T-helper 9 cell (primary cell): Measurements from ENCODE around the gene NFATC2IP.
"Not testable (repeated sequence)": the region's sequence is repeated elsewhere in the genome, so short reads cannot be mapped to it uniquely, and the experiment has no call there.

Experiments used
- DNase-seq: peaks from one replicate; pipeline ENCODE4 v3.0.0-alpha.2; 2020

Gene NFATC2IP

DNA sequence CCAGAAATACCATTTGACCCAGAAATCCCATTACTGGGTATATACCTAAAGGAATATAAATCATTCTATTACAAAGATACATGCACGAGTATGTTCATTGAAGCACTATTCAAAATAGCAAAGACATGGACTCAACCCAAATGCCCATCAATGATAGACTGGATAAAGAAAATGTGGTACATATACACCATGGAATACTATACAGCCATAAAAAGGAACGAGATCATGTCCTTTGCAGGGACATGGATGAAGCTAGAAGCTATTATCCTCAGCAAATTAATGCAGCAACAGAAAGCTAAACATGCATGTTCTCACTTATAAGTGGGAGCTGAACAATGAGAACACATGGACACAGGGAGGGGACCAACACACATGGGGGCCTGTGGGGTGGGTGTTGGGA is 24.5 kb upstream of the NFATC2IP start:
- not testable (repeated sequence) for DNase-seq

DNA sequence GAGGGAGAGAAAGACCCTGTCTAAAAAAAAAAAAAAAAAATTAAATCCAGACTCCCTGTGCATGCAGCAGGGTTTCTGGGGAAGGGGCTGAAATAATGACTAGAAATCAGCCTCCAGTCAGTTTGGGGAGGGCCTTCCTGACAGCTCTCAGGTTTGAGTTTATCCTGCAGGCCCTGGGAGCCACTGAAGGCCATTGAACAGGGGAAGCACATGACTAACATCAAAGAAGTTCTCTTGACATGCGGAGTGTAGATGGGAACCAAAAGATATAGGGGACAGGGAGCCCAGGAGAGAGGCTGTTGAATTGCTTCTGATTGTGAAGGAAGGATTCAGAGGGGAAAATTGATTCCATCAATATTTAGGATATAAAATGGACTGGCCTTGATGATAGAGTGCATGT is 22.9 kb upstream of the NFATC2IP start:
- DNase-seq = no peak

DNA sequence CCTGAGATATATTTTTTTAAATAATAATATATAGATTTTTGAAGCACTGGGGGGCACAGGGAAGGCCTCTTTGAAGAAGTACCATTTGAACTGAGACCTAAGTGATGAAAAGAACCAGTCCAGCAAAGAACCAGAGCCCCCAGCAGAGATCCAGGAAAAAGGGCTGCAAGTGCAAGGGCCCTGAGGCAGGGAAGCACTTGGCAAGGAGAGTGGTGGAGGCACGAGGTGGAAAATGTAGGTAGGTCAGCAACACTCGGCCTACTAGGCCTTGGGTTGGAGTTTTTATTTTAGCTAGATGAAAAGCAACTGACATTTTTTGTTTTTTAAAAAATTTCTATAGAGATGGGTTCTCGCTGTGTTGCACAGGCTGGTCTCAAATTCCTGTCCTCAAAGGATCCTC is 20.5 kb upstream of the NFATC2IP start:
- no peak for DNase-seq

DNA sequence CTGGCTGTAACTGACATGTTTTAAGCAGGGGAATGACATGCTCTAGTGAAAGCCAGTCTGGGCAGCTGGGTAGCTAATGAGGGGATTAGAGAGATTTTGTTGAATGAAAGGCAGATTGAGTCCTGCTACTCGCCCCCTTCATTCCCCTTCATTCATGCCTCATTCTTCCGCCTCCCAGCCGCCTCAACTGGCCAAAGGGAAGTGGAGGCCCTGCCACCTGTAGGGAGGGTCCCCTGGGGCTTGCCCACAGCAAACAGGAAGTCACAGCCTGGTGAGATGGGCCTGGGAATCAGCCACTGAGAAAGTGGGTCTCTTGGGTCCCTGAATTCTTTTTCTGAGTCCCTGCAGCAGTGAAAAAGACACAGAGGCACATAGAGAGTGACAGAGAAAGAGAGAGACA is 20.1 kb upstream of the NFATC2IP start:
- DNase-seq = no peak

DNA sequence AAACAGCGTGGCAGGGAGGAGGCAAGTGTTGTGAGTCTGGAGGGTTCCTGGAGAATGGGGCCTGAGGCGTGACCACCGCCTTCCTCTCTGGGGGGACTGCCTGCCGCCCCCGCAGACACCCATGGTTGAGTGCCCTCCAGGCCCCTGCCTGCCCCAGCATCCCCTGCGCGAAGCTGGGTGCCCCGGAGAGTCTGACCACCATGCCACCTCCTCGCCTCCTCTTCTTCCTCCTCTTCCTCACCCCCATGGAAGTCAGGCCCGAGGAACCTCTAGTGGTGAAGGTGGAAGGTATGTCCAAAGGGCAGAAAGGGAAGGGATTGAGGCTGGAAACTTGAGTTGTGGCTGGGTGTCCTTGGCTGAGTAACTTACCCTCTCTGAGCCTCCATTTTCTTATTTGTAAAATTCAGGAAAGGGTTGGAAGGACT is 18.9 kb upstream of the NFATC2IP start, which contains the start of gene CD19:
Gene CD19 (plus strand): TSS at position 171 of the 425 bp plus-strand sequence. CDS start 30 bp downstream, at position 201.
- DNase-seq = no peak

DNA sequence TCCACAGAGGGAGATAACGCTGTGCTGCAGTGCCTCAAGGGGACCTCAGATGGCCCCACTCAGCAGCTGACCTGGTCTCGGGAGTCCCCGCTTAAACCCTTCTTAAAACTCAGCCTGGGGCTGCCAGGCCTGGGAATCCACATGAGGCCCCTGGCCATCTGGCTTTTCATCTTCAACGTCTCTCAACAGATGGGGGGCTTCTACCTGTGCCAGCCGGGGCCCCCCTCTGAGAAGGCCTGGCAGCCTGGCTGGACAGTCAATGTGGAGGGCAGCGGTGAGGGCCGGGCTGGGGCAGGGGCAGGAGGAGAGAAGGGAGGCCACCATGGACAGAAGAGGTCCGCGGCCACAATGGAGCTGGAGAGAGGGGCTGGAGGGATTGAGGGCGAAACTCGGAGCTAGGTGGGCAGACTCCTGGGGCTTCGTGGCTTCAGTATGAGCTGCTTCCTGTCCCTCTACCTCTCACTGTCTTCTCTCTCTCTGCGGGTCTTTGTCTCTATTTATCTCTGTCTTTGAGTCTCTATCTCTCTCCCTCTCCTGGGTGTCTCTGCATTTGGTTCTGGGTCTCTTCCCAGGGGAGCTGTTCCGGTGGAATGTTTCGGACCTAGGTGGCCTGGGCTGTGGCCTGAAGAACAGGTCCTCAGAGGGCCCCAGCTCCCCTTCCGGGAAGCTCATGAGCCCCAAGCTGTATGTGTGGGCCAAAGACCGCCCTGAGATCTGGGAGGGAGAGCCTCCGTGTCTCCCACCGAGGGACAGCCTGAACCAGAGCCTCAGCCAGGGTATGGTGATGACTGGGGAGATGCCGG is 18.2 kb upstream of the NFATC2IP start:
- no peak for DNase-seq

DNA sequence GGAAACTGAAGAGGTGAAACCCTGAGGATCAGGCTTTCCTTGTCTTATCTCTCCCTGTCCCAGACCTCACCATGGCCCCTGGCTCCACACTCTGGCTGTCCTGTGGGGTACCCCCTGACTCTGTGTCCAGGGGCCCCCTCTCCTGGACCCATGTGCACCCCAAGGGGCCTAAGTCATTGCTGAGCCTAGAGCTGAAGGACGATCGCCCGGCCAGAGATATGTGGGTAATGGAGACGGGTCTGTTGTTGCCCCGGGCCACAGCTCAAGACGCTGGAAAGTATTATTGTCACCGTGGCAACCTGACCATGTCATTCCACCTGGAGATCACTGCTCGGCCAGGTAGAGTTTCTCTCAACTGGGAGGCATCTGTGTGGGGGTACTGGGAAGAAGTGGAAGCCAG is 17.6 kb upstream of the NFATC2IP start:
- DNase-seq = no peak

DNA sequence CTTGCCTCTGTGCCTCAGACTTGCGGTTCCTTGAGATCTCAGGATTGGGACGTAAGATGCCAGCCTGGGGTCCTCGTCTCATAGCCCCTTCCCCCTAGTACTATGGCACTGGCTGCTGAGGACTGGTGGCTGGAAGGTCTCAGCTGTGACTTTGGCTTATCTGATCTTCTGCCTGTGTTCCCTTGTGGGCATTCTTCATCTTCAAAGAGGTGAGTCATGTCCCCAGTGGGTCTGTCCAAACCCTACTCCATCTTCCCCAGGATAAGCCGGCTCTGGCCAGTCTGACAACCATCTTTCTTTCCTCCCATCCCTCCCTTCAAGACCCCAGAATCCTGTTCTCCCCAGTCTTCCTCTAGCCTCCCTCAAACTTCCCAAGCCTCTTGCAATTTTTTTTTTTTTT is 15.4 kb upstream of the NFATC2IP start:
- no peak for DNase-seq

DNA sequence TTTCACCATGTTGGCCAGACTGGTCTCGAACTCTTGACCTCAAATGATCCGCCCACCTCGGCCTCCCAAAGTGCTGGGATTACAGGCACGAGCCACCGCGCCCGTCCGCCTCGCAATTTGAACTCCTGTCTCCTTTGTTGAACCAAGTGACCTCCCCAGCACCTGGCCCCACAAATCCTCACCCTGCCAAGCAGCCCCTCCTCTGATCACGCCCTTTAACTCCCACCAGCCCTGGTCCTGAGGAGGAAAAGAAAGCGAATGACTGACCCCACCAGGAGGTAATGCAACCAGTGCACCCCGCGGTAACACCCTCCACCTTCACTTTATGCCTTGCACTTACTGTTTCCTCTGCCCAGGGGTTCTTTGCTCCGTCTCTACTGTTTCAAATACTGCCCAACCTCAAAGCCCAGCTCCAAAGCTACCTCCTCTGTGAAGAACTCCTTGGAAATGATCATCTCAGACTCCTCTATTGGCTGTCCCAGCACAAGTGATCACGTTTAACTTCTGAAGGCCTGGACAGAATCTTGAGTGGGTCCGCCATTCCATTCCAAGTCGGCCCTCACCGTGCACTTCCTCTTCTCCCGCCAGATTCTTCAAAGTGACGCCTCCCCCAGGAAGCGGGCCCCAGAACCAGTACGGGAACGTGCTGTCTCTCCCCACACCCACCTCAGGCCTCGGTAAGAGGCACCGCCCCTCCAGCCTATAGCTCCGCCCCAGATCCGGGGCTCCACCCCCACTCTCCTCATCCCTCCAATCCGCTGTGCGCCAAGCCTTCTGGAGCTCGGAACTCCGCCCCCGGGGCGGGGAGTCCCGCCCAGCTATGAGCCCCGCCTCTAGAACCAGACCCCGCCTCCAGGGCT is 14.6 kb upstream of the NFATC2IP start:
- DNase-seq = peak; percentile 74

DNA sequence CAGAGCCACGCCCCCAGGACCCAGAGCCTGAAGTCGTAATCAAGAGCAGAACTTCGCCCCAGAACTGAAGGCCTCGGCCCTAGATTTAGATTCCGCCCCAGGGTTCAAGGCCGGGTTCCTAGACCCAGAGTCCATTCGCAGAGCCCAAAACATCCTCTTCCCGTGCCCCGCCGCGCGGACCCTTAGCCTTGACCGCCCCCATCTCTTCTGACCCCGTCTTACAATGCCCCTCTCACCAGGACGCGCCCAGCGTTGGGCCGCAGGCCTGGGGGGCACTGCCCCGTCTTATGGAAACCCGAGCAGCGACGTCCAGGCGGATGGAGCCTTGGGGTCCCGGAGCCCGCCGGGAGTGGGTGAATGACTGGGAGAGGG is 14.0 kb upstream of the NFATC2IP start:
- no peak for DNase-seq

DNA sequence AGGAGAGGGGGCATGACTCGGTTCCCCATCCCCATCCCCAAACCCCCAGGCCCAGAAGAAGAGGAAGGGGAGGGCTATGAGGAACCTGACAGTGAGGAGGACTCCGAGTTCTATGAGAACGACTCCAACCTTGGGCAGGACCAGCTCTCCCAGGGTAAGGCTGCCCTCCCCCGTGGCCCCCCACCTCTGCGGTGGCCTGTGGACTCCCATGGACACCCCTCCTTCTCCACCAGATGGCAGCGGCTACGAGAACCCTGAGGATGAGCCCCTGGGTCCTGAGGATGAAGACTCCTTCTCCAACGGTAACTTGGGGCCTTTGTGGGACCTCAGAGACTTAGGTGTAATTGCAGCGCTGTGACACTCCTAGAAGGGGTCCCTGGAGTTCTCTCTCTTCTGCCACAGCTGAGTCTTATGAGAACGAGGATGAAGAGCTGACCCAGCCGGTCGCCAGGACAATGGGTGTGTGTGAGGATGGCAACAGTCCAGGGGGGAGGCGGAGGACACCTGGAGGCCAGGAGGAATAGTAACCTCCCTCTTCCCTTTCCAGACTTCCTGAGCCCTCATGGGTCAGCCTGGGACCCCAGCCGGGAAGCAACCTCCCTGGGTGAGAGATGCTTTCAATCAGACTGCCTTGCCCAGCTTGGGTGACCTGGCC is 13.4 kb upstream of the NFATC2IP start:
- no peak for DNase-seq

DNA sequence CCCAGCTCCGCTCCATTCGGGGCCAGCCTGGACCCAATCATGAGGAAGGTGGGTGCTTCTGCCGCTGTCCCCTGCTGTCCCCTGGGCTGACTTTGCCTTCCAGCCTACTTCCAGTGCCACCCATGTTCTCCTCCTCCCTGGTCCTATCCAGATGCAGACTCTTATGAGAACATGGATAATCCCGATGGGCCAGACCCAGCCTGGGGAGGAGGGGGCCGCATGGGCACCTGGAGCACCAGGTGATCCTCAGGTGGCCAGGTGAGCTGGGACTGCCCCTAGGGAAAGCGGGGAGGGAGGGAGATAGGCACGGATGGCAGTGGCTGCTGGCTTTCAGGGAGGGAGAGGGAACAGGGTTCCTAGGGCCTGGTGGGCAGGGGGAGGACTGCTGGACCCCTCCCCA is 12.0 kb upstream of the NFATC2IP start:
- DNase-seq = no peak

DNA sequence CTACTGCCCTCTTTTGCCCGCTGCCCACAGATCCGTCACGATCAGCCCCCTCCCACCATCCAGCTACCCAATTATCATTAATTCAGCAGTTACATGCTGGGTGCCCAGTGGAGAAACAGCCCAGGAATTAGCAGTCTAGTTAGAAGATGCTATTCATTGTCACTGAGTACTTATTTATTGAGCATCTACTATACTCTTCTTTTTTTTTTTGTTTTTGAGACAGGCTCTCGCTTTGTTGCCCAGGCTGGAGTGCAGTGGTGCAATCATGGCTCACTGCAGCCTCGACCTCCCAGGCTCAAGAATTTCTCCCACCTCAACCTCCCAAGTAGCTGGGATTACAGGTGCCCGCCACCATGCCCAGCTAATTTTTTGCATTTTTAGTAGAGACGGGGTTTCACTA is 10.9 kb upstream of the NFATC2IP start:
- DNase-seq = not testable (repeated sequence)

DNA sequence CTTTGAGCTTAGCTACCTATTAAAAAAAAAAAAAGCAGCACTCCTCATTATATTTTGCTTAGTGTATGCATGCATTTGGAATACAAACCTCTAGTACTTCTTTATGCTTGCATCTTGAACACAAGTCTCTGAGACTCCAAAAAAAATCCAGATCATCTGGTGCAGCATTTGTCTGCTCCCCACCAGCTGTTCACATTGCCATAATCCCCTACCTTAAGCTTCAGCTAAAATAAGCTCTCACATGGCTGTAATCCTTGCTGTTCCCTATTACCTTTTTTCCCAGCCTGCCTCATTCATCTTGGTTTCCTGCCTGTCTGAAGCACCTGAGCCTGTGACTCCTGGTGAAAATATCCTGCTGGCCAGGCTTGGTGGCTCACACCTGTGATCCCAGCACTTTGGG is 7.5 kb upstream of the NFATC2IP start:
- no peak for DNase-seq

DNA sequence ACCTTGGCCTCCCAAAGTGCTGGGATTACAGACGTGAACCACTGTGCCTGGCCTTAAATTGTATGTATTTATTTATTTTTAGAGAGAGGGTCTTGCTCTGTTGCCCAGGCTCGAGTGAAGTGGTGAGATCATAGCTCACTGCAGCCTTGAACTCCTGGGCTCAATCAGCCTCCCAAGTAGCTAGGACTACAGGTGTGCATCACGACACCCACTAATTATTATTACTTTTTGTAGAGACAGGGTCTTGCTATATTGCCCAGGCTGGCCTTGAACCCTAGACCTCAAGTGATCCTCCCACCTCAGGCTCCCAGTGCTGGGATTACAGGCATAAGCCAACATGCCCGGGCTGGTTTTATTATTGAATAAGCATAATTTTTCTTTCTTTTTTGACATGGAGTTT is 4.1 kb upstream of the NFATC2IP start:
- no peak for DNase-seq

DNA sequence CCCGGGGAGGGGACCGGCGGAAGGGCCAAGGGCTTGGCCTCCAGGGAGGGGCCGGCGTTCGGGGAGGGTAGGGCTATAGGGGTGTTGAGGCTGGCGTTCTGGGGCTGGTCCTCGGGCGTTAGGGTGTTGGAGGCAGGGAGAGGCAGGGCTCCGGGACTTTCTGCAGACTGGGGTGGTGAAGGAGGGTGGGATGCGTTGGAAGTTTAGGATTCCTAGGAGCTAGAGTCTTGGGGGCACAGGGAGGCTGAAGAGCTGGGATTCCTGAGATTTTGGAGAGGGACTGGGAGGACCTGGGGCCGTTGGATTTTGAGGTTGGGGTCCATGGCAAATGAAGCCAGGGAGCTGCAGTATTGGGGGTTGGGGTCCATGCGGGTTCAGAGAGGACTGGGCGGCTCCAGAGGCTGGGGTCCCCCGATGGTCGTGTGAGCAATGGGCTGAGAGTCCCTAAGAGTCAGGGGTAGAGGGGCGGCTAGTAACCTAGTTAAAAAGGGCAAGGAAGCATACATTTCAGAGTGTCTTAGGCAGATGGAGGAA is 740 bp downstream of the NFATC2IP start:
- no peak for DNase-seq

DNA sequence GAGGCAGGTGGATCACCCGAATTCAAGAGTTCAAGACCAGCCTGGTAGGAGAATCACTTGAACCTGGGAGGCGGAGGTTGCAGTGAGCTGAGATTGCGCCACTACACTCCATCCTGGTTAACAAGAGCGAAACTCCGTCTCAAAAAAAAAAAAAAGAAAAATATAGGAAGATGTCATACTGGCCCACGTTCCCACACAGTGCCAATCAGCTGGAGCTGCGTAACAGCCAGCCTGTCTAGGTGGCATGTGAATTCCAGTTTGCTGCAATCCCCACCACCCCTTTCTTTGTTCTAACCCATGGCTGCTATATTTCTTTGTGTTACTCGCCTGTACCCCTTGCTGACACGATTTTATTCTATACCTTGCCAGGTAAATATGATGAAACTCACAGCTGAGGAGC is 7.5 kb downstream of the NFATC2IP start:
- DNase-seq = no peak

DNA sequence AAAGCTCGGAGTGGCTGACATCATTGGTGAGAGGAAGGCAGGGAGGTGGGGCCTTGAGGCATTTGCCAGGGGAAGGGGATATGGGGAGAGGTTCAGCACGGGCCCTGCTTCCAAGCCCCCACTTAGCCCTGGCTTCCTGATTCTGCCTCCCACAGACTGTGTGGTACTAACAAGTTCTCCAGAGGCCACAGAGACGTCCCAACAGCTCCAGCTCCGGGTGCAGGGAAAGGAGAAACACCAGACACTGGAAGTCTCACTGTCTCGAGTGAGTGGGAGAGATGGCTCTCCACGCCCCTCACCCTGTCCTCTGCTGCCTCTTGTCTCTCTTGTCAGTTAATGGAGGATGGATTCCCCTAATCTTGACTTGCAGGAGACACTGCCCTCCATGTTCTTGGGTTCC is 8.1 kb downstream of the NFATC2IP start:
- DNase-seq = no peak

DNA sequence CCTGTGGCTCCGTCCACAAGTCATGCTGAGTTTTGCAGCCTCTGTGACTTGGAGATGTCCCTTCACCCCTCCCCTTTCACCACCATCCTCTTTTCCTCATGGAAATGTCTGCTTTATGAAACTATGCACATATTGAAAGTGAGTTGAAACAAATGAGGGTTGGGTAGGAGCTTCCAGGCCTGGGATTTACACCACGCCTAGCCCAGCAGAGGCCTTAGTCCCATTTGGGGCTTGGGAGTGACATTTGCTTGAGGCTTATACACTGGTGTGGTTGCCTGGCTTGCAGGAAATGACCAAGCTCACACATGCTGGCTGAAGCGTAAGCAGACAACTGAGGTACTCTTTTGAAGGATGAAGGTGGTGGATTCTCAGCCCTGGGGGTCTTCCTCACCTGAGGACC is 13.3 kb downstream of the NFATC2IP start:
- DNase-seq = no peak

DNA sequence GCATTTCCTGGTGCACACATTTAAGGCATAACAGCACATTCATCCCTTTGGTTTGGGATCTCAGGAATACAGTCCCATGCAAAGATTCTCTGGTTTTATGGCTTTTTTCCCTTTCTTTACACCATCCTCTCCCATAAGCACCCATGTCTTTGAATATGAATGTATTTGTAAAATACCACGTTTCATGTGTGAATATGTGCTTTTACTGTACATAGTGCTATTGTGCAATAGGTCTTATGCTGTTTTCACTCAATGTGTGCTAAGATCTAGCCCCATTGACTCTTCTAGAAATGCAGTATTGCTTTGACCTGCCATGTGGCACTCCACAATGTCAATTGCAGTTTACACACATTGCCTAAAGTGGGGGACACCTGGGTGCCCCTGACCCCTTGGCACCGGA is 13.8 kb downstream of the NFATC2IP start:
- no peak for DNase-seq

DNA sequence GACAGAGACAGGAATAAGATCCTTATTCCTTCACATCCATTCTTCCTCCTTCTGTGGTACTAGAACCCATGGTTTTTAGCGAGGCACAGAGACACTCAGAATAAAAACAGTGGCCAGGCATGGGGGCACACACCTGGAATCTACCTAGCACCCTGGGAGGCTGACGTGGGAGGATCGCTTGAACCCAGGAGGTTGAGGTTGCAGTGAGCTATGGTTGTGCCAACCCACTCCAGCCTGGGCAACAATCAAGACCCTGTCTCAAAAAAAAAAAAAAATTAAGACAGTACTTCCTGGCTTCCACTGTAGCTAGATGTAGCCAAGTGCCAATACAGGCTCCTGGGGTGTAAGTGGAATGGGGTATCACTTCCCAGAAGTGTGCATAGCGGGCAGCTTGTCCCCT is 16.4 kb downstream of the NFATC2IP start:
- DNase-seq = no peak

DNA sequence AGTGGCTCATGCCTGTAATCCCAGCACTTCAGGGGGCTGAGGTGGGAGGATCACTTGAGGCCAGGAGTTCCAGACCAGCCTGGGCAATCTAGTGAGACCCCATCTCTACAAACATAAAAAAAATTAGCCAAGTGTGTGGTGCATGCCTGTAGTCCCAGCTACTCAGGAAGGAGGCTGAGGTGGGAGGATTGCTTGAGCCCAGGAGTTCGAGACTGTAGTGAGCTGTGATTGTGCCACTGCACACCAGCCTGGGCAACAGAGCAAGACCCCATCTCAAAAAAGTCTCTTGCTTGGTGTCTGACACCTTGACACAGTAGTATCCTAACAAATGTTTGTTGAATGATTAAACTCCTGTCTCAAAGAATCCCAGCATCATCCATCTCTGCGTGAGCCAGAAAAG is 19.0 kb downstream of the NFATC2IP start:
- not testable (repeated sequence) for DNase-seq

DNA sequence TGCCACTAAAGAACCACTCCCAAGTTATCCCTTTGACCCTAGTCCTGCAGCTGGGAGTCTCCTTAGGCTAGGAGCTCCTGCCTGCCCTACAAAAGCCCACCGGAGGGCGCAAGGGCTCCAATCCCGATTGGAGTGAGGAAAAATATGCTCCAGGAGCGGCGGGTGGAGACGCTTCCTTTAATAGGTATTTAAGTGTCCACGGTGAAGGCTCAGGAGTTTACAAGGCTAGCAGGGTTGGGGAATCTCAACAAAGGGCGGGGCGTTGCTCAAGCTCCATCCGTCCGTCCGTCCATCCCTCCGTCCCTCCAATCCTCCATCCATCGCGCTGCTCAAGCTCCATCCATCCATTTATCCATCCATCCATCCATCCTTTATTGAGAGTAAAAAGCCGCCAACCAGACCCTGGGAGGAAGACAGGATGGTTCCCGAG is 23.3 kb downstream of the NFATC2IP start:
- DNase-seq = no peak
